Common myeloid progenitor, CD34-positive (primary cell): ENCODE measurements around the gene CSNK2A2.

Experiments used
- CTCF ChIA-PET: fragments of 350-600 bp; sonication (Branson Sonifier 250); formaldehyde crosslinking; loops from one replicate; lab custom pipeline; 2021; ENCODE audit warnings: antibody characterized with exemption; lab: Charles Lee
- POLR2A ChIA-PET: fragments of 350-600 bp; sonication (Branson Sonifier 250); formaldehyde crosslinking; loops from one replicate; lab custom pipeline; 2021; ENCODE audit warnings: antibody characterized with exemption; lab: Charles Lee
- DNase-seq, 3 donors: peaks; one replicate each; pipeline versions ENCODE4 v3.0.0 to v3.0.0-alpha.2; 2013
- H3K27ac ChIP-seq, 2 experiments: 1 replicate in 1 of 2; 2 replicates in 1 of 2; pipeline ENCODE4 v1.7.0; 2013; ENCODE audit warnings: inconsistent platforms in 2 of 2, low read length in 2 of 2, mild to moderate bottlenecking in 2 of 2, low read depth in 1 of 2, moderate library complexity in 1 of 2; ENCODE audit not compliant: severe bottlenecking in 2 of 2, insufficient read depth in 1 of 2, poor library complexity in 1 of 2
- H3K27me3 ChIP-seq, 5 experiments: replicated peaks in 2 of 5; 1 replicate in 3 of 5; 2 replicates in 2 of 5; pipeline versions ENCODE4 v1.6.1 to v1.7.0; 2013; ENCODE audit warnings: low read length in 4 of 5, mild to moderate bottlenecking in 2 of 5, moderate library complexity in 2 of 5, inconsistent platforms in 1 of 5; ENCODE audit not compliant: insufficient read depth in 5 of 5, control insufficient read depth in 4 of 5
- H3K36me3 ChIP-seq, 4 experiments: 1 replicate in 2 of 4; 2 replicates in 2 of 4; pipeline versions ENCODE4 v1.6.1 to v1.7.0; 2013; ENCODE audit warnings: low read length in 3 of 4, control low read depth in 1 of 4, mild to moderate bottlenecking in 1 of 4; ENCODE audit not compliant: control insufficient read depth in 4 of 4, insufficient read depth in 4 of 4
- H3K4me1 ChIP-seq, 4 experiments: 1 replicate in 3 of 4; 2 replicates in 1 of 4; pipeline versions ENCODE4 v1.6.1 to v1.7.1; 2013; ENCODE audit warnings: low read length in 3 of 4, mild to moderate bottlenecking in 3 of 4, control low read depth in 1 of 4, inconsistent platforms in 1 of 4, moderate library complexity in 1 of 4; ENCODE audit not compliant: control insufficient read depth in 4 of 4, insufficient read depth in 4 of 4; ENCODE audit errors: control extremely low read depth in 1 of 4
- H3K4me3 ChIP-seq, 7 experiments: 1 replicate in 4 of 7; 2 replicates in 3 of 7; pipeline versions ENCODE4 v1.5.1 to v1.7.0; 2013; ENCODE audit warnings: mild to moderate bottlenecking in 7 of 7, low read length in 6 of 7, moderate library complexity in 6 of 7, inconsistent platforms in 2 of 7, low read depth in 2 of 7, control low read depth in 1 of 7; ENCODE audit not compliant: insufficient read depth in 4 of 7, control insufficient read depth in 1 of 7; ENCODE audit errors: extremely low read depth in 1 of 7
- H3K9me3 ChIP-seq, 5 experiments: 1 replicate in 4 of 5; 2 replicates in 1 of 5; pipeline versions ENCODE4 v1.6.1 to v1.7.1; 2013; ENCODE audit warnings: low read length in 4 of 5, mild to moderate bottlenecking in 2 of 5, inconsistent platforms in 1 of 5, low read depth in 1 of 5, moderate library complexity in 1 of 5; ENCODE audit not compliant: control insufficient read depth in 4 of 5, insufficient read depth in 2 of 5; ENCODE audit errors: control extremely low read depth in 1 of 5
- WGBS: methylation state at CpG from one replicate; pipeline ENCODE4 v1.1.5; 2013; ENCODE audit not compliant: insufficient coverage; 5-methylcytosine and 5-hydroxymethylcytosine counted together

The CSNK2A2 gene

DNA sequence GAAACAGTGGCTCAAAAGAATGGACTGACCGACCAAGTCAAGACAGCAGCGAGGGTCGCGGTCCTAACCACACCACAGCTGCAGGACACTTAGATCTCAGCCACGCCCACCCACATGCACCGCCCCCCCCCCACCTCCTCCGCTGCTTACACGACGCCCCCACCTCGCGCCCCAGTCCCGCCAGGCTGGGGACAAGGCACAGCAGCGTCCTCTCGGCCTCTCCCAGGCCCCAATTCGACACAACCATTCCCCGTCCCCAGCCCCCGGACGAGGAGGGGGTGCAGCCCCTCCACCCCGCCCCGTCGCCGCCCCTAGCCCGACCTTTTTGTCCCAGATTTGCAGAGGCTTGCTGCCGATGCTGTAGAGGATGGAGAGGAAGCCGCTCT lies 69.2 kb downstream of the CSNK2A2 start:
- no peak for DNase-seq
- ChIA-PET POLR2A (interaction anchor here (0.5 to 1.0 kb wide), 3 partner anchors 18 to 481 kb away, joined by 3 read pairs; no protein-coding TSS in a partner anchor), CTCF (interaction anchor here (0.9 to 2.5 kb wide), 3 partner anchors 8 to 121 kb away, joined by 4 to 8 read pairs (median 7); a partner anchor contains a TSS)
- peaks cover 0 to 3% (median 0%) of the 10 kb centered on the region in 4 experiments for H3K36me3 ChIP-seq
- H3K27me3 ChIP-seq = no peaks in the 10 kb centered on the region
- peaks cover 18 to 43% (median 35%) of the 10 kb centered on the region in 4 experiments for H3K4me1 ChIP-seq
- H3K9me3 ChIP-seq = no peaks in the 10 kb centered on the region
- 0% methylated on average over 10 of the region's 25 CpGs for WGBS
- peak overlapping the region; percentile 88 to 92 for H3K27ac ChIP-seq
- H3K4me3 ChIP-seq = peak overlapping the region; percentile 70 to 98 (median 82)

DNA sequence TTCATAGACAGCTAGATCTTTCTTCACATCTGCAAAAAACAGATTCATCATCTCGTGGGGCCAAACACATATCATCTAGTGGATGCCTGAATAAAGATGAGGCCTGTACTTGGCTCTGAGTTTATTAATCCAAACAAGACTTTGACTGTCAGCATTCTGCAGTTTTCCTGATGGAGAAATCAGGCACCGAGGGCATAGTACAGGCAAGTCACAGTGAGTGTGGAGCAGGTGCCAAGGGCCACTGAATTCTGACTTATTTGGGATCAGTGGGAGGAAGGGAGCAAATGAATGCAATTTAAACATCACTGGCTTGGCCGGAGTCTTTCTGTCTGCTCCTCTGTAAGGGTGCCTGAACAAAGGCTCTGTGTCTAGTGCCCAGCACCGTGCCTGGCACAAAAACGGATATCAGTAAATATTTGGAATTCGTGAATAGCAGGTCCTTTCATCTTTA lies 69.7 kb downstream of the CSNK2A2 start:
- WGBS = 22% methylated on average over 5 of the region's 6 CpGs
- POLR2A ChIA-PET = interaction anchor here (1.1 kb wide), 1 partner anchor 103 kb away, joined by 3 read pairs; the partner anchor contains the start of gene MMP15
- Histone ChIP-seq H3K4me1 (peaks cover 18 to 45% (median 36%) of the 10 kb centered on the region in 4 experiments), H3K9me3 (no peaks in the 10 kb centered on the region), H3K27ac (peak overlapping the region; percentile 6 to 78), H3K27me3 (no peaks in the 10 kb centered on the region), H3K36me3 (peaks cover 0 to 3% (median 0%) of the 10 kb centered on the region in 4 experiments), H3K4me3 (peak overlapping the region in 6 of 7 experiments; percentile 9 to 98 (median 85))
- CTCF ChIA-PET = interaction anchor here (1.1 to 3.3 kb wide), 7 partner anchors 10 to 122 kb away, joined by 3 to 21 read pairs (median 10); partner anchors contain the start of gene MMP15
- no peak for DNase-seq

DNA sequence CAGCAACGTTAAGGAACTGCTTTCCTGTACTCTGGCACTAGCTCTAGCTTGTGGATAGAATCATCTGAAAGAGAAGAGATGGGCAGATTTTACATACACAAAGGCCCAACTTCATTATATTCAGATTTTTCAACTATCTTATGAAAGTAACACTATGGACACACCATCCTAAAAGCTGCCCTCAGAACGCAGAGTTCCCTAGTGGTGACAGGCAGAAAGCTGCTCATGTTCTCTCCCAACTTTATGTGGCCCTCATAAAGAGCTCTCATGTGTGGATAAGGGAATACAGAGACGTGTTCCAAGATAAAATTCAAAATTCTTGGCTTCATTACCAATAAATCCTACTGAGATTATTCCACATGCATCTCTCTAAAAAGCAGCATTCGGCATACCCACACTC lies 70.3 kb downstream of the CSNK2A2 start:
- WGBS = 73% methylated on average over 1 of the region's 4 CpGs
- POLR2A ChIA-PET = interaction anchor here (1.1 kb wide), 1 partner anchor 102 kb away, joined by 3 read pairs; the partner anchor contains the start of gene MMP15
- Histone ChIP-seq H3K4me3 (peak overlapping the region in 6 of 7 experiments; percentile 9 to 98 (median 85)), H3K27me3 (no peaks in the 10 kb centered on the region), H3K4me1 (peaks cover 18 to 45% (median 36%) of the 10 kb centered on the region in 4 experiments), H3K36me3 (peaks cover 0 to 3% (median 0%) of the 10 kb centered on the region in 4 experiments), H3K9me3 (no peaks in the 10 kb centered on the region), H3K27ac (peak overlapping the region; percentile 77 to 87)
- CTCF ChIA-PET = interaction anchor here (0.7 to 3.3 kb wide), 16 partner anchors 8 to 221 kb away, joined by 3 to 21 read pairs (median 5); partner anchors contain the start of gene MMP15
- peak in 1 of 3 donors; percentile 36 for DNase-seq

DNA sequence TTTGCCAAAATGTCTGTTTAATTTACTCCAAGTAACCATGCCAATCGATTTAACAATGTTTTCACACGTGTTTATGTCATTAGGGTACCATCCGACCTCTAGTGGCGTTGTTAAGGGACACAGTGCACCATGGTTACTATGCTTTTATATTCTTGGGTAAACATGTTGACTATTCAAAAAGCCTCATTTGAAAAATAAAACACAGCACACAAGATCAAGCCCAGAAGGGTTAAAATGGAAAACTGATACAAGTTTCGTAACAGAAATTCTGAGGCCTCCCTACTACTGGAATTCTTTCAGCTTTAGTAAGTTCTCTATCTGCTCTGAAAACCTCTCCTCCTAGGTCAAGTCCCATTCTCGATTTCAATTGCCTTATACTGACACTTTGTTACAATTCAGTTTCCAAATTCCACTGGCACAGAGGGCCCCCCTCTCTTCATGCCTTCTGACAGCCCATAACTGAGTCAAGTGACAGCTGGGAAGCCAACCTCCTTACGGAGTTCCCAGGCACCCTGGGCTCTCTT lies 70.8 kb downstream of the CSNK2A2 start:
- peak; percentile 80 to 94 (median 91) for DNase-seq
- Histone ChIP-seq H3K36me3 (peaks cover 0 to 3% (median 0%) of the 10 kb centered on the region in 4 experiments), H3K9me3 (no peaks in the 10 kb centered on the region), H3K27ac (peak overlapping the region; percentile 77 to 87), H3K27me3 (no peaks in the 10 kb centered on the region), H3K4me3 (peak overlapping the region in 5 of 7 experiments; percentile 81 to 98 (median 88)), H3K4me1 (peaks cover 18 to 45% (median 36%) of the 10 kb centered on the region in 4 experiments)
- CTCF ChIA-PET = interaction anchor here (0.7 to 3.3 kb wide), 20 partner anchors 9 to 221 kb away, joined by 3 to 21 read pairs (median 5); partner anchors contain the start of gene MMP15
- 20% methylated on average over 5 of the region's 7 CpGs for WGBS
- POLR2A ChIA-PET = interaction anchor here (1.1 kb wide), 1 partner anchor 102 kb away, joined by 3 read pairs; the partner anchor contains the start of gene MMP15

DNA sequence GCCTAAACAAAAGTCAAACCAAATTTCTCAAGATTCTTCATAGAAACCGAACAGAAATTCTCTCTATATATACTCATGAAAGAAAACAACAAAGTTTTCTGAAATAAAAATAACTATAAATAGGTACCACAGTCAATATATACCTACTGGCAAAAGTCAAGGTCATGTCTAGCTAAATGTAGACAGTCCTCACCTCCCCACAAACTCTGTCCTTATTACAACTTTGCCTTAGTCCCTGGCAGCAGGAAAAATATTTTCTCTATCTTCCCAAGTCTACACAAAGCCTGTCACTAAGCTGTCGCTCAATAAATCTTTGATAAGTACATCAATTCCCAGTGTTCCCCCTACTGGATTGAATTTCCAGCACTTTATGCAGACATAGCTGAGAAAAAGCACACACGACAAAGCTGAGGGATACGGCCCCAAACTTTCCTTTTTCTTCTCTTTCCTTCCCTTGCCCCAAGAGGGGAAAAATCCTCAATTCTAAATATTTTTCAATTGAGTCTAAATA lies 71.4 kb downstream of the CSNK2A2 start:
- Histone ChIP-seq H3K36me3 (peaks cover 0 to 3% (median 0%) of the 10 kb centered on the region in 4 experiments), H3K27ac (peak overlapping the region; percentile 77 to 87), H3K4me1 (peaks cover 20 to 47% (median 42%) of the 10 kb centered on the region in 4 experiments), H3K27me3 (no peaks in the 10 kb centered on the region), H3K4me3 (peak overlapping the region in 2 of 7 experiments; percentile 88 to 89), H3K9me3 (no peaks in the 10 kb centered on the region)
- POLR2A ChIA-PET = no interaction called here
- CTCF ChIA-PET = interaction anchor here (1.0 to 3.3 kb wide), 19 partner anchors 8 to 226 kb away, joined by 3 to 21 read pairs (median 5); partner anchors contain the start of gene MMP15
- DNase-seq = no peak
- 71% methylated on average over 1 of the region's 4 CpGs for WGBS

DNA sequence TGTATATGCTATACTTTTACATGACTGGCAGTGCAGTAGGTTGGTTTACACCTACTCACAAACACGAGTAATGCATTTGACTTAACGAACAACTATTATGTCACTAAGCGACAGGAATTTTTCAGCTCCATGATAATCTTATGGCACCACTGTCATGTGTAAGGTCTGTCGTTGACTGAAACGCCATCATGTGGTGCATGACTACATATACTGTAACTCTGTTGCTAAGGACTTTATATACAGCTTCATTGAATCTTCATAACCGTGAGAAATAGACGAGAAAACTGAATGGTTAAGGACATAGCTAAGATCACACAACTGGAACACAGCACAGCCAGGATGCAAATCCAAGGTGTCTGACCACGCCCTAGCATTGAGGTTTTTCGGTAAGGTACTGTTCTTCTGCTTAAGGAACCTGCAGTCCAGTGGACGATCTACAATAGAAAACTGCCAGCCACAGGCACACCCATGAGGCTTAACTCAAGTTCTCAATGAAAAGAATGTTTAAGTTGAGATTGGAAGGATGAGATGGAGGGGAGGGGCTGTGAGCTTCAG lies 72.0 kb downstream of the CSNK2A2 start:
- ChIA-PET CTCF (interaction anchor here (1.0 to 3.3 kb wide), 15 partner anchors 9 to 226 kb away, joined by 3 to 21 read pairs (median 5); partner anchors contain the start of gene MMP15), POLR2A (no interaction called here)

More for the DNA sequence above, 72.0 kb downstream of the CSNK2A2 start:
- Histone ChIP-seq H3K27ac (peak overlapping the region; percentile 77 to 87), H3K4me1 (peaks cover 21 to 50% (median 45%) of the 10 kb centered on the region in 4 experiments), H3K4me3 (peak overlapping the region in 1 of 7 experiments; percentile 16), H3K27me3 (no peaks in the 10 kb centered on the region), H3K36me3 (peaks cover 0 to 3% (median 0%) of the 10 kb centered on the region in 4 experiments), H3K9me3 (no peaks in the 10 kb centered on the region)
- peak in 1 of 3 donors; percentile 37 for DNase-seq
- 91% methylated on average over 10 of the region's 10 CpGs for WGBS
